OCI-LY1 (cell line): Measurements from ENCODE around the gene HOTAIR.

Source experiments
- EZH2 ChIP-seq: fragments of 200-600 bp; sonication (generic), shearing (Covaris generic); IDR thresholded peaks from 2 replicates; pipeline ENCODE4 v1.8.0; 2017; ENCODE audit warnings: borderline replicate concordance, mixed run types, mild to moderate bottlenecking, antibody characterized with exemption, low read length, moderate library complexity, mixed read lengths
- TF ChIP-seq, protein P1 (sequence below): fragments of 200-600 bp; sonication (generic), shearing (Covaris generic); IDR thresholded peaks from 2 replicates; pipeline ENCODE4 v1.5.1; 2017; ENCODE audit warnings: mild to moderate bottlenecking, antibody characterized with exemption, low read length, moderate library complexity, mixed read lengths

- TF ChIP-seq, protein P1, sequence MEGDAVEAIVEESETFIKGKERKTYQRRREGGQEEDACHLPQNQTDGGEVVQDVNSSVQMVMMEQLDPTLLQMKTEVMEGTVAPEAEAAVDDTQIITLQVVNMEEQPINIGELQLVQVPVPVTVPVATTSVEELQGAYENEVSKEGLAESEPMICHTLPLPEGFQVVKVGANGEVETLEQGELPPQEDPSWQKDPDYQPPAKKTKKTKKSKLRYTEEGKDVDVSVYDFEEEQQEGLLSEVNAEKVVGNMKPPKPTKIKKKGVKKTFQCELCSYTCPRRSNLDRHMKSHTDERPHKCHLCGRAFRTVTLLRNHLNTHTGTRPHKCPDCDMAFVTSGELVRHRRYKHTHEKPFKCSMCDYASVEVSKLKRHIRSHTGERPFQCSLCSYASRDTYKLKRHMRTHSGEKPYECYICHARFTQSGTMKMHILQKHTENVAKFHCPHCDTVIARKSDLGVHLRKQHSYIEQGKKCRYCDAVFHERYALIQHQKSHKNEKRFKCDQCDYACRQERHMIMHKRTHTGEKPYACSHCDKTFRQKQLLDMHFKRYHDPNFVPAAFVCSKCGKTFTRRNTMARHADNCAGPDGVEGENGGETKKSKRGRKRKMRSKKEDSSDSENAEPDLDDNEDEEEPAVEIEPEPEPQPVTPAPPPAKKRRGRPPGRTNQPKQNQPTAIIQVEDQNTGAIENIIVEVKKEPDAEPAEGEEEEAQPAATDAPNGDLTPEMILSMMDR: no peak
- TF ChIP-seq EZH2: no peak
These were observed 20.7 kb downstream of the HOTAIR start for GRCh38 chr12:53953831-53954693.
